Measurements from ENCODE around the gene EXD3. TPM values are rescaled to one million over a fixed set of nuclear protein-coding genes. Genes with fewer than 3 reads are reported as not detected.

The EXD3 gene
- total RNA-seq, 2 experiments from 2014 or later, result 20.8 to 27.0 TPM

GRCh38 chr9:137373611-137373980 is 49.4 kb downstream of the EXD3 start:
- no TSS peak for BruUV-seq (replicated peaks)

GRCh38 chr9:137372693-137373610 is 50.0 kb downstream of the EXD3 start:
- no TSS peak for BruUV-seq (replicated peaks)
- TF ChIP-seq EZH2phosphoT487 (IDR thresholded peaks at IDR 0.05; ENCODE audit: borderline replicate concordance, low read depth, low read length) (no peak), CTCF (conservative IDR thresholded peaks at IDR 0.05; ENCODE audit: low read length) (no peak)
- no peak overlapping the region for H3K27ac ChIP-seq (ENCODE audit: low read depth, low read length, poor library complexity, severe bottlenecking)
- no peak for DNase-seq (ENCODE audit: low spot score)
- no peaks in the 10 kb centered on the region for H3K79me2 ChIP-seq (ENCODE audit: insufficient read depth, low read depth, low read length)
- H3K4me3 ChIP-seq (ENCODE audit: low read depth, low read length, poor library complexity, severe bottlenecking), result no peak overlapping the region
- no peak overlapping the region for H2AFZ ChIP-seq (ENCODE audit: low read length)
- H3K4me2 ChIP-seq (ENCODE audit: low read length), result no peak overlapping the region
- intact Hi-C loops (cut with micrococcal nuclease; ENCODE audit: unreplicated experiment), result no loop called here
- no peaks in the 10 kb centered on the region for H4K20me1 ChIP-seq (ENCODE audit: insufficient read depth, low read length)
- H3K36me3 ChIP-seq (ENCODE audit: insufficient read depth, low read length), result no peaks in the 10 kb centered on the region
- ChIA-PET CTCF (ENCODE audit: unreplicated experiment) (no interaction called here), POLR2A (no interaction called here)
- no peaks in the 10 kb centered on the region for H3K9me2 ChIP-seq (ENCODE audit: insufficient read depth, low read length)
- no peaks in the 10 kb centered on the region for H3K4me1 ChIP-seq (ENCODE audit: insufficient read depth, low read length, poor library complexity, severe bottlenecking)
- no peaks in the 10 kb centered on the region for H3K9me3 ChIP-seq (ENCODE audit: low read length)

More at GRCh38 chr9:137373611-137373980, 49.4 kb downstream of the EXD3 start:
- H3K9me2 ChIP-seq (ENCODE audit: insufficient read depth, low read length), result no peaks in the 10 kb centered on the region
- DNase-seq (ENCODE audit: low spot score), result no peak
- H3K4me1 ChIP-seq (ENCODE audit: insufficient read depth, low read length, poor library complexity, severe bottlenecking), result no peaks in the 10 kb centered on the region
- no peak for TF ChIP-seq CTCF (conservative IDR thresholded peaks at IDR 0.05; ENCODE audit: low read length)
- H3K4me2 ChIP-seq (ENCODE audit: low read length), result no peak overlapping the region
- no peak overlapping the region for H3K27ac ChIP-seq (ENCODE audit: low read depth, low read length, poor library complexity, severe bottlenecking)
- CTCF ChIA-PET (ENCODE audit: unreplicated experiment), result no interaction called here
- intact Hi-C loops (cut with micrococcal nuclease; ENCODE audit: unreplicated experiment), result no loop called here
- no peaks in the 10 kb centered on the region for H3K36me3 ChIP-seq (ENCODE audit: insufficient read depth, low read length)
- H3K79me2 ChIP-seq (ENCODE audit: insufficient read depth, low read depth, low read length), result no peaks in the 10 kb centered on the region
- no peaks in the 10 kb centered on the region for H4K20me1 ChIP-seq (ENCODE audit: insufficient read depth, low read length)
- no peaks in the 10 kb centered on the region for H3K9me3 ChIP-seq (ENCODE audit: low read length)
- H3K4me3 ChIP-seq (ENCODE audit: low read depth, low read length, poor library complexity, severe bottlenecking), result no peak overlapping the region
- POLR2A ChIA-PET, result no interaction called here
- no peak overlapping the region for H2AFZ ChIP-seq (ENCODE audit: low read length)

- no peaks in the 10 kb centered on the region for H4K20me1 ChIP-seq (ENCODE audit: insufficient read depth, low read length)
- no peak for TF ChIP-seq EZH2phosphoT487 (IDR thresholded peaks at IDR 0.05; ENCODE audit: borderline replicate concordance, low read depth, low read length)
- no peak for TF ChIP-seq CTCF (conservative IDR thresholded peaks at IDR 0.05; ENCODE audit: low read length)
- no peak overlapping the region for H3K27ac ChIP-seq (ENCODE audit: low read depth, low read length, poor library complexity, severe bottlenecking)
- ChIA-PET CTCF (ENCODE audit: unreplicated experiment) (no interaction called here), POLR2A (no interaction called here)
- no peak overlapping the region for H3K4me2 ChIP-seq (ENCODE audit: low read length)
- no peak overlapping the region for H2AFZ ChIP-seq (ENCODE audit: low read length)
- H3K9me2 ChIP-seq (ENCODE audit: insufficient read depth, low read length), result no peaks in the 10 kb centered on the region
- no peaks in the 10 kb centered on the region for H3K36me3 ChIP-seq (ENCODE audit: insufficient read depth, low read length)
- no peaks in the 10 kb centered on the region for H3K4me1 ChIP-seq (ENCODE audit: insufficient read depth, low read length, poor library complexity, severe bottlenecking)
- DNase-seq (ENCODE audit: low spot score), result no peak
- no peak overlapping the region for H3K4me3 ChIP-seq (ENCODE audit: low read depth, low read length, poor library complexity, severe bottlenecking)
- intact Hi-C loops (cut with micrococcal nuclease; ENCODE audit: unreplicated experiment), result no loop called here
- no peaks in the 10 kb centered on the region for H3K79me2 ChIP-seq (ENCODE audit: insufficient read depth, low read depth, low read length)
- H3K9me3 ChIP-seq (ENCODE audit: low read length), result no peaks in the 10 kb centered on the region
- no TSS peak for BruUV-seq (replicated peaks)
Measured at GRCh38 chr9:137371946-137372651, 50.9 kb downstream of the EXD3 start.
